Neural progenitor cell (in vitro differentiated cells): ENCODE measurements around the gene MTMR12. TPM values are rescaled to one million over a fixed set of nuclear protein-coding genes. Genes with fewer than 3 reads are reported as not detected.

Experiments
- DNase-seq: peaks from one replicate; pipeline ENCODE4 v3.0.0-alpha.2; 2016; ENCODE audit warnings: low spot score
- H2AFZ ChIP-seq: fragments of 200-600 bp; sonication (generic); replicated peaks from 2 replicates; pipeline ENCODE4 v1.6.1; 2016; ENCODE audit warnings: antibody characterized with exemption
- H3F3A ChIP-seq: fragments of 200-600 bp; sonication (generic); 2 replicates; pipeline ENCODE4 v1.6.1; 2016; ENCODE audit warnings: antibody characterized with exemption, low read depth
- H3K27ac ChIP-seq: fragments of 200-600 bp; sonication (generic); 2 replicates; pipeline ENCODE4 v1.5.1; 2016; ENCODE audit warnings: mild to moderate bottlenecking
- H3K27me3 ChIP-seq: fragments of 200-600 bp; sonication (generic); 2 replicates; pipeline ENCODE4 v1.6.1; 2016; ENCODE audit warnings: mild to moderate bottlenecking, moderate library complexity
- H3K36me3 ChIP-seq: fragments of 200-600 bp; sonication (generic); 2 replicates; pipeline ENCODE4 v1.5.1; 2016
- H3K4me1 ChIP-seq: fragments of 200-600 bp; sonication (generic); 2 replicates; pipeline ENCODE4 v1.6.1; 2016; ENCODE audit warnings: mixed run types
- H3K4me2 ChIP-seq: fragments of 200-600 bp; sonication (generic); 2 replicates; pipeline ENCODE4 v1.6.1; 2016
- H3K4me3 ChIP-seq: fragments of 200-600 bp; sonication (generic); 2 replicates; pipeline ENCODE4 v1.5.1; 2016
- H3K79me2 ChIP-seq: fragments of 200-600 bp; sonication (generic); 2 replicates; pipeline ENCODE4 v1.6.1; 2016; ENCODE audit warnings: low read depth
- H3K9ac ChIP-seq: fragments of 200-600 bp; sonication (generic); 2 replicates; pipeline ENCODE4 v1.6.1; 2016
- H3K9me3 ChIP-seq: fragments of 200-600 bp; sonication (generic); 2 replicates; pipeline ENCODE4 v1.5.1; 2016; ENCODE audit warnings: low read depth
- H4K20me1 ChIP-seq: fragments of 200-600 bp; sonication (generic); 2 replicates; pipeline ENCODE4 v1.6.1; 2016; ENCODE audit warnings: low read depth
- H3K27ac Mint-ChIP-seq: 3 replicates; pipeline ENCODE4 v1.8.0; 2021; ENCODE audit warnings: mixed read lengths
- H3K27me3 Mint-ChIP-seq: 2 replicates; pipeline ENCODE4 v1.8.0; 2022; ENCODE audit warnings: low read depth, mild to moderate bottlenecking, inconsistent platforms, moderate library complexity, mixed read lengths; ENCODE audit not compliant: insufficient read depth
- H3K36me3 Mint-ChIP-seq: 3 replicates; pipeline ENCODE4 v1.8.0; 2021; ENCODE audit warnings: mixed read lengths
- H3K4me1 Mint-ChIP-seq: 3 replicates; pipeline ENCODE4 v1.8.0; 2021; ENCODE audit warnings: mixed read lengths
- H3K4me3 Mint-ChIP-seq: 3 replicates; pipeline ENCODE4 v1.8.0; 2021; ENCODE audit warnings: mild to moderate bottlenecking, moderate library complexity, mixed read lengths
- H3K9me3 Mint-ChIP-seq: 3 replicates; pipeline ENCODE4 v1.8.0; 2020; ENCODE audit warnings: mixed read lengths
- CTCF ChIP-seq: fragments of 200-600 bp; sonication (generic); IDR thresholded peaks from 2 replicates; pipeline ENCODE4 v1.5.1; 2017; ENCODE audit warnings: antibody characterized with exemption, mild to moderate bottlenecking
- EZH2 ChIP-seq: fragments of 200-600 bp; sonication (generic); IDR thresholded peaks from 2 replicates; pipeline ENCODE4 v1.6.1; 2017; ENCODE audit warnings: antibody characterized with exemption, mild to moderate bottlenecking, moderate library complexity
- EZH2phosphoT487 ChIP-seq: fragments of 200-600 bp; sonication (generic); IDR thresholded peaks from 2 replicates; pipeline ENCODE4 v1.6.1; 2017; ENCODE audit warnings: antibody characterized with exemption
- total RNA-seq: library from RNA; depleted of rRNA; stranded (reverse); fragments of >200 nt; gene quantifications from 2 replicates; pipeline ENCODE4 v1.2.3, GENCODE V29; 2015; ENCODE audit warnings: low replicate concordance

The MTMR12 gene
- total RNA-seq, 1 donor from 2014 or later: 22.0 TPM

GRCh38 chr5:32195265-32195664, 117.5 kb downstream of the MTMR12 start:
- Histone ChIP-seq H3K9me3 (no peaks in the 10 kb centered on the region), H3K4me2 (no peak overlapping the region), H3K79me2 (no peaks in the 10 kb centered on the region), H4K20me1 (no peaks in the 10 kb centered on the region), H2AFZ (no peak overlapping the region), H3F3A (no peaks in the 10 kb centered on the region), H3K9ac (no peak overlapping the region), H3K4me1 (no peaks in the 10 kb centered on the region), H3K4me3 (no peak overlapping the region), H3K36me3 (no peaks in the 10 kb centered on the region), H3K27me3 (no peaks in the 10 kb centered on the region), H3K27ac (no peak overlapping the region)
- Mint-ChIP-seq H3K27ac (no peak overlapping the region), H3K36me3 (no peaks in the 10 kb centered on the region), H3K9me3 (peaks cover 2% of the 10 kb centered on the region), H3K27me3 (no peaks in the 10 kb centered on the region), H3K4me1 (no peaks in the 10 kb centered on the region), H3K4me3 (no peak overlapping the region)
- no peak for TF ChIP-seq CTCF
- no peak for TF ChIP-seq EZH2
- no peak for TF ChIP-seq EZH2phosphoT487
- DNase-seq: no peak

DNA sequence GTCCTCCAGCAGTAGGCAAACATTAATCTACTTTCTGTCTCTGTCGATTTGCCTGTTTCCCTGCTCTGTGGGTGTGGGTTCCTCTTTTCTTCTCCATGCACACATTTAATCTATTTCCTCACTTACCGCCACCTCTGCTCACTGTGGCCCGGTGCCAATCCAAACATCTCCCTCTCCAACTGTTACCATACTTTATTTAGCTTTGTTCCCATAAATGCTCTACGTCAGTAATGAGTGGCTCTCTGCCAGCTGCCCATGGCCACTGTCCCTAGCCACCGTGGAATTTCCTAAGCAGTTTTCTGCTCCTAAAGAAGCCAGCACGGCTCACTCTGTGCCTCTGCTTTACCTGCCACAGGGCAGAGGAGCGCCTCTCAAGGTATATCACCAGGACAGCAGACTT, 119.1 kb downstream of the MTMR12 start:
- H3K79me2 ChIP-seq: no peaks in the 10 kb centered on the region
- no peaks in the 10 kb centered on the region for H3K4me1 Mint-ChIP-seq
- no peak overlapping the region for H2AFZ ChIP-seq
- no peaks in the 10 kb centered on the region for H3K27me3 Mint-ChIP-seq
- H3K27me3 ChIP-seq: no peaks in the 10 kb centered on the region
- DNase-seq: no peak
- H3K4me3 Mint-ChIP-seq: no peak overlapping the region
- no peaks in the 10 kb centered on the region for H3K9me3 ChIP-seq
- no peaks in the 10 kb centered on the region for H3K4me1 ChIP-seq
- no peak overlapping the region for H3K27ac Mint-ChIP-seq
- no peaks in the 10 kb centered on the region for H3K36me3 Mint-ChIP-seq
- H3K9me3 Mint-ChIP-seq: peaks cover 7% of the 10 kb centered on the region
- H3K9ac ChIP-seq: no peak overlapping the region
- no peak overlapping the region for H3K27ac ChIP-seq
- no peaks in the 10 kb centered on the region for H3K36me3 ChIP-seq
- no peak overlapping the region for H3K4me2 ChIP-seq
- no peaks in the 10 kb centered on the region for H4K20me1 ChIP-seq
- TF ChIP-seq CTCF: no peak
- no peak for TF ChIP-seq EZH2
- no peak for TF ChIP-seq EZH2phosphoT487
- no peak overlapping the region for H3K4me3 ChIP-seq
- no peaks in the 10 kb centered on the region for H3F3A ChIP-seq

DNA sequence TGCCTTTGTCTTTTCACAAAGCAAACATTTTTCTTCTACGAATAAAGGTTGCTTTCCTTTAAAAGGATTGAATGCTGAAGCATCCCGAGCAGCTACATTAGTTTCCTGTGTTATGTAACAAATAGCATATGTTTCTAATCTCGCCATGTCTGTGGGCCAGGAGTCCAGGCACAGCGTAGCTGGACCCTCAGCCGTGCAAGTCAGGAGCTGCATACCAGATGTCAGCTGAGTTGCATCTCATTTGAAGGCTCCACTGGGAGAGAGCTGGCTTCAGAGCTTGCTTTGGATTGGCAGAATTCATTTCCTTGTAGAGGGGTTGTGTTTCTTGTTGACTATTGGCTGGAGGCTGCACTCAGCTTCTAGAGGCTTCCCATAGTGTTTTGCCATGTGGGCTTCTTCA, 122.6 kb downstream of the MTMR12 start:
- Mint-ChIP-seq H3K4me3 (no peak overlapping the region), H3K4me1 (no peaks in the 10 kb centered on the region), H3K27me3 (peaks cover 5% of the 10 kb centered on the region), H3K27ac (peak overlapping the region; percentile 30), H3K36me3 (peaks cover 2% of the 10 kb centered on the region), H3K9me3 (peaks cover 18% of the 10 kb centered on the region)
- peaks cover 9% of the 10 kb centered on the region for H3K9me3 ChIP-seq
- no peak for DNase-seq
- no peaks in the 10 kb centered on the region for H4K20me1 ChIP-seq
- H3K79me2 ChIP-seq: no peaks in the 10 kb centered on the region
- no peak overlapping the region for H3K4me2 ChIP-seq
- H3K4me3 ChIP-seq: no peak overlapping the region
- no peak overlapping the region for H3K27ac ChIP-seq
- H3F3A ChIP-seq: no peaks in the 10 kb centered on the region
- TF ChIP-seq CTCF (no peak), EZH2 (no peak), EZH2phosphoT487 (no peak)
- peak overlapping the region; percentile 68 for H2AFZ ChIP-seq
- H3K9ac ChIP-seq: no peak overlapping the region
- no peaks in the 10 kb centered on the region for H3K4me1 ChIP-seq
- H3K27me3 ChIP-seq: no peaks in the 10 kb centered on the region
- H3K36me3 ChIP-seq: no peaks in the 10 kb centered on the region

GRCh38 chr5:32187675-32188074, 125.1 kb downstream of the MTMR12 start:
- peaks cover 18% of the 10 kb centered on the region for H3K9me3 Mint-ChIP-seq
- Histone ChIP-seq H3K36me3 (no peaks in the 10 kb centered on the region), H3K27me3 (no peaks in the 10 kb centered on the region), H3K79me2 (no peaks in the 10 kb centered on the region), H3K4me1 (no peaks in the 10 kb centered on the region), H3K9ac (no peak overlapping the region), H3F3A (no peaks in the 10 kb centered on the region), H2AFZ (no peak overlapping the region), H3K4me3 (no peak overlapping the region), H3K27ac (no peak overlapping the region), H4K20me1 (no peaks in the 10 kb centered on the region), H3K4me2 (no peak overlapping the region), H3K9me3 (peaks cover 9% of the 10 kb centered on the region)
- DNase-seq: no peak
- H3K27me3 Mint-ChIP-seq: peaks cover 5% of the 10 kb centered on the region
- TF ChIP-seq EZH2: no peak
- TF ChIP-seq EZH2phosphoT487: no peak
- TF ChIP-seq CTCF: no peak
- peaks cover 2% of the 10 kb centered on the region for H3K4me1 Mint-ChIP-seq
- no peak overlapping the region for H3K4me3 Mint-ChIP-seq
- H3K27ac Mint-ChIP-seq: no peak overlapping the region
- H3K36me3 Mint-ChIP-seq: peaks cover 2% of the 10 kb centered on the region
